8988T (cell line): Measurements from ENCODE around the gene CENPN.

ENCODE experiments used
- DNase-seq: peaks from one replicate; pipeline ENCODE4 v3.0.0; 2011

CENPN gene, protein sequence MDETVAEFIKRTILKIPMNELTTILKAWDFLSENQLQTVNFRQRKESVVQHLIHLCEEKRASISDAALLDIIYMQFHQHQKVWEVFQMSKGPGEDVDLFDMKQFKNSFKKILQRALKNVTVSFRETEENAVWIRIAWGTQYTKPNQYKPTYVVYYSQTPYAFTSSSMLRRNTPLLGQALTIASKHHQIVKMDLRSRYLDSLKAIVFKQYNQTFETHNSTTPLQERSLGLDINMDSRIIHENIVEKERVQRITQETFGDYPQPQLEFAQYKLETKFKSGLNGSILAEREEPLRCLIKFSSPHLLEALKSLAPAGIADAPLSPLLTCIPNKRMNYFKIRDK

DNA sequence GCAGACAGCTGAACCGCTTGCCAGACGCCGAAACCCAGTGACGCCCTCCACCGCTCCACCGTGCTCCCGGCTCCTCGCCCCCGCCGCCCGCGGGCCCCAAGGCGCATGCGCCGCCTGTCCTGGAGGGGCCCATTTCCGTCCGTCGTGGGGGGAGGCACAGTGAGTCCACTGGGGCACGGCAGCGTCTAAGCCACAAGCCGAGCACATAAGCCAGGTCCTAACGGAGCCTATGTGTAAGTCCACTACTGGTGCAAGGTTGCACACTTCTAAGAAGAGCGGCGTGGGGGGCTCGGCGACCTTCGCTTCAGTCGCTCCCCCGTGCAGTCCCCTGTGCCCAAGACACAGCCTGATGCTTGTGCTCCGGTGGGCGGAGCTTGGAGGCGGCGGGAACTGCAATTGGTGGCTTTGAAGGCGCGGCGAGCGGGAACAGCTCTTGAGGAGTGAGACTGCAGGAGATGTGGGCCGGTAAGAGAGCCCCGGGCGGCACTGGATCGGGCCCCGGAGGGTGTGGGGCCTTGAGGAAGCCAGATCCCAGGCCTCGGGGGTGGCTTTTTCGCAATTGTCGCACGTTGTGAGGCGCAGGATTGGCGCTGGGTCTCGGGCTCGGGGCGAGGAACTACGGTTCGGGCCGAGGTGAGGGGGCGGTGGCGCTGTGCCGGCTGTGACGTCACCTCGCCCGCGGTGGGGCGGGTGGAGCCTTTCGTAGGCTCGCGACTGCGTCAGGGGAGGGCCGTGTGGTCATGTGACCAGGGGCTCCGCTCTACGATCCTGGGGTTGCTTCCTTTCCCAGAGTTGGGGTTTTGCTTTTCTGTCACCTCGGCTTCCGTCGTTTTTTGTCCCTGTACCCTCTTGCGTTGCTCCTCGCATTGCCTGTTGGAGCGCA is at the start of gene CENPN, which contains the start of gene CMC2:
Gene CENPN, plus strand, starts transcription at position 402 of the 883 bp plus-strand sequence. CDS start 4,726 bp downstream, outside the sequence.
Gene CMC2, minus strand, starts transcription at position 73 of the 883 bp plus-strand sequence. CDS start 9,491 bp downstream, outside the sequence.
- peak; percentile 84 for DNase-seq

DNA sequence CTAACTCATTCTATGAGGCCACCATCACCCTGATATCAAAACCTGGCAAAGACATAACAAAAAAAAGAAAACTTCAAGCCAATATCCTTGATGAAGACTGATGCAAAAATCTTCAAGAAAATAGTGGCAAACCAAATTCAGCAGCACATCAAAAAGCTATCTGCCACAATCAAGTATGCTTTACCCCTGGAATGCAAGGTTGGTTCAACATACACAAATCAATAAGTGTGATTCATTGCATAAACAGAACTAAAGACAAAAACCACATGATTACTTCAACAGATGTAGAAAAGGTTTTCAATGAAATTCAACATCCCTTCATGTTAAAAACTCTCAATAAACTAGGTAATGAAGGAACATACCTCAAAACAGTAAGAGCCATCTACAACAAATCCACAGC is 48.7 kb upstream of the CENPN start:
- no peak for DNase-seq

DNA sequence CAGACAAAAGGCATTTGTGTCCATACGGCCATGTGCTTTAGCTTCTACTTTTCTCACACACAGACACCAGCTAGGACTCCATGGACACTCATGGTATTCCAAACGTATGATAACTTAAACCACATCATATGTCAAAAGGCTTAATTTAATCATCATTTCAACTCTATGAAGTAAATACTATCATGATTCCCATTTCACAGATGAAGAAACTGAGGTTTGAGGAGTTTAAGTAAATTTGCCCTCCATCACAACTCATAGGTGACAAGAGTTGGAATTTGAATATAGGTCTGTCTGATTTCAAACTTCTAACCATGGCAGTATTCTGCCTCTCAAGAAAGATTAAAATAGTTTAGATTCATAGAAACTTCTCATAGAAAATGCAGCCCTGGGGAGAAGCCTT is 44.1 kb upstream of the CENPN start:
- DNase-seq: no peak

DNA sequence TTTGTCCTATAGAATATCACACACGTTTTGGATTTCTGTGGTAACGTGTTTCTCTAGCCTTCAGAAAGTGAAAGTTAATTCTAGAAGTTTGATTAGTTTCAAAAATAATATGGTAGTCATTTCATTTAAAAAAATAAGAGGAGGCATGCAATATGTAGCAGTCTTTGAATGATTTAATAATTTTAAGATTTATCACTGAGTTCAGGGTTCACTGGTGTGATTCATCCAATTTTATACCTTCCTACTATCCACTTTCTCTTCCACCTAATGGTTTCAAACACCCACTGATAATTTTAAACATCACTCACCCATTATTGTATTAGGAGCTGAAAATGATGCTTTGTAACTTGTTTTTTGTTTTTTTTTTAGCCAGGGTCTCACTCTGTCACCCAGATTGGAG is 42.7 kb upstream of the CENPN start:
- DNase-seq: no peak

DNA sequence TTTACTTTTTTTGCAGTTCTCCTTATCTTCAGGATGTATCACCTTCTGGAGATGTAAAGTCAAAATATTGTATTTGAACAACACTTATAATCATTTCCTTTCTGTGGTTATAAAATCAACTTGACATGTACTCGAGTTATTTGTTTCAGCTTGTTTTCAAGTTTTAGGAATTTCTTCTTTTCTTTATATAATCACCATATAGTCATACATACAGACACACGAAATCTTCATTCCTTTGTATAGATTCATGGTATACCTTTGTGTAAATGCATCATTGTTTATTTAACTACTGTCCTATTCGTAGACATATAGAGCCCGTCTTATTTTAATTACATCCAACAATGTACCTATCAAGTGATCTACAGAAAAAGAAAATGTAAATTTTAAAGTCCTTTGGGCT is 40.4 kb upstream of the CENPN start:
- DNase-seq: no peak

DNA sequence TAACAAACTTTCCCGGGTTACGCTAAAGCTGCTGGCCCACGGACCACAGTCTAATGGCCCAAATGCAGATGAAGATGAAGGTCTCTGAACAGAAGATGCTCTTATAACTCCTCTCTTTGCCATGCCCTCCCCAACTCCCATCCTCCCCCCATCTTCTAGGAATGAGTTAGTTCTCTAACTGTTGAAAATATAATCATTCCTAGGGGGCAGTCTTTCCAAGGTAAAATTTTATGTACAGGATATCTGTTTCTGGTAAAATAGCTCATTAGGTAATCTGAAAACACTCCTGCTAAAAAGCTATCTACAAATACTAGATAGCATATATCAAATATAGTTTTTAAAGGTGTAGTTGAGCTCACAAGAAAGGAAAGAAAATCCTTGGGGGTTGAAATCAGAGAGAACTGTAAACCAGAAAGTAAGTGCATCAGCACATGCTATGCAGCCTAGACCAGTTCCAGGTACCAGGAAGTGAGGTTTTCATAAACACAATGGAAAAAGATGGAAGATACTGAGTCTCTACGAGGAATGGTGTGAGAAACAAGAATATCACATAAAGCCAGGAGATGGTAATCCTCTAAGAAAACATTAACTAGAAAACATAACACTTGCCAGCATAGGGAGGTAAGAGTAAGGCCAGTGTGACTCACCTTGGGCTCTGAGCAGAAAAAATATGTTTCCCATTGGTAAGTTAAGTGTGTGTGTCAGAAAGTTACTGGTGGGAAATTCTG is 38.5 kb upstream of the CENPN start:
- no peak for DNase-seq

DNA sequence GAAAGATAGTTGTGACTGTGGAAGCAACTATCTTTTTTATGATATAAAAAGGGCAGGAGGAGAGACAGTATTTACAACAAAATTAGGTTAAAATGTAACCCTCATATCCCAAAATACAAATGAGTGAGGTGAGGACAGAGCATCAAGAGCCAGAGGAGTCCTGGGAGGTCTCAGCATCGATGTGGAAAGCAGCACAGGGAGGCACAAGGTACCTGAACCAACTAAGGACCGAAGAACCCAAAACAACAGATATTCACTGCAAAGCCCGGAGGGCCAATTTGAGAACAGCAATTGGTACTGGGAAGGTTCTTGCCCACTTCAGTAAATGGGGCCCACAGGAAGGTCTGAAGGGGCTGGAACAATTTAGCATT is 37.9 kb upstream of the CENPN start:
- DNase-seq: no peak

DNA sequence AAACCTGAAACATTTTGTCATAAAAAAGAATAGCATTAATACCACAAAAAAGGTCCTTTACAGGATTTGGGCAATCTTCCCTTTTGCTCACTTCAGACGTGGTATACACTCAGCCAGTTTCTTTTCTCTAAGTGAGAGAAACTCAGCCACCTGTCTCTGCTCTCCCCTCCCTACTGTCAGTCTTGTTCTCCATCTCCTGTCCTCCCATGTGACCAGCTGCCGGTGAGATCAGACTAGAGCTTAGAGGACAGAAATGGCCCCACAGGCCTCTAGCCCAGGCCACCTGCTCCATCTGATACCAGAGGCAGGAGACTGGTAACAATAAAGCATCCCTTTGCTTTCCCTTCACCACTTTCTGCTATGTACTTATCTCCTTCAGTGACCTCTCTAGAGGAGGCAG is 35.2 kb upstream of the CENPN start:
- no peak for DNase-seq

DNA sequence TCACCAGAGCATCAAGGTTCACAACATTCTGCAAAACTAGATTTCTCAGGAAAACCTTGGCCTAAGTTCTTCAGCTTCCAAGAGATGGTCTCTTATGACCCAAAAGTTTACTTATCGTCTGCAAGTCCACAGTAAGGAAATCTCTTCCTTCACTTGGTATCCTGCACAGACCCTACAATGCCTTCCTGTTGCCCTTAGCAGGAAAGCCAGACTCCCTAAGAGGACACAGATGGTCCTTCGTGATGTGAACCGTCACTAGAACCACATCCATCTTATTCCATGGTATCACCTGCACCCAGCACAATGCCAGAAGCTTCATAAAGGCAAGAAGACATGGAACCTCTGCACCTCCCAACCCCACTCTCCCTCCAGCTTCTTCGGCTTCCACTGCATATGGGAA is 34.4 kb upstream of the CENPN start:
- no peak for DNase-seq

DNA sequence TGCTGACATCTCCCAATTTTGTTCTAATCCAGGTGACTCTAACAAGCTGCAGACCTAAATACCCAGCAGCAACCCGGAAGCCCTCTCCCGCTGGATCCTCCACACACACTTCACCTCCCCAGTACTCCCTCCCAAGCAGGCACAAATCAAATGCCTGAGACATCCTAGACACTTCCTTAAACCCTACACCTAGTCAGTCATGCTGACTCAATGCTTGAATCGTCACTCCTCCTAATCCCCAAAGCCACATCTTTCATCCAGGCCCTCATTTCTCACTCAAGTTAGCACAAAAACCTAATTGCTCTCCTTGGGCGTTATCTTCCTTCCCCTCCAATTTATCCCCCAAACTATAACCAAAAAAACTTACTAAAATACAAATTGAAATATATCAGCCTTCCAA is 33.0 kb upstream of the CENPN start:
- DNase-seq: no peak

DNA sequence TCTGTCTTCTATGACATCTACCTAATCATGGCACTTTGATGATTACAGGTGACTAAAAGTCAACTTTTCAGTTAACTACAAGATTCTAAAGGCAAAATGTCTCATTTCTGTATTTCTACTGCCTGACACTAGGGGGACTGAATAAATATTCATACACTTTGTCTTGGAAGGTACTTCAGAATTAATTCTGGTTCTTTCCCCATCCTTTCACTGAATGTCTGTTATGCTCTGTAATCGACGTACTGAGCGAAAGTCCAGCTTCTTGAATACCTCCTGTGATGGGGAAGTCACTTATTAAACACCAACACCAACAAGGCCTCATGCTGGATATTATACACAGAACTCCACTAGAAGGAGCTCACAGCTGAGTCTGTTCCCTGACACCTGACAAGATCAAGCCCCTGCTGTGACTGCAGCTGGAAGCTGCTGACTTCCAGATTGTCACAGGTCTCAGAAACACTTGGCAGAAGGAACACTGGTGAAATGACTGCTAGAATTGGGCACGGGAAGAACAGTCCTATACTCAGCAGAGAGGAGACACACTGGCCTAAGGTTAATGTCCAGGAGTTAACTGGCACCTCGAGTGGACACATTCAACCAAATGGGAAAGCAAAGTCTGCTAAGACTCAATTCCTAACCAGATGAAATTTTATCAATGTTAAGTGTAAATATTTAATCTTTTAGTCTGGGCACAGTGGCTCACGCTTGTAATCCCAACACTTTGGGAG is 32.2 kb upstream of the CENPN start:
- no peak for DNase-seq

DNA sequence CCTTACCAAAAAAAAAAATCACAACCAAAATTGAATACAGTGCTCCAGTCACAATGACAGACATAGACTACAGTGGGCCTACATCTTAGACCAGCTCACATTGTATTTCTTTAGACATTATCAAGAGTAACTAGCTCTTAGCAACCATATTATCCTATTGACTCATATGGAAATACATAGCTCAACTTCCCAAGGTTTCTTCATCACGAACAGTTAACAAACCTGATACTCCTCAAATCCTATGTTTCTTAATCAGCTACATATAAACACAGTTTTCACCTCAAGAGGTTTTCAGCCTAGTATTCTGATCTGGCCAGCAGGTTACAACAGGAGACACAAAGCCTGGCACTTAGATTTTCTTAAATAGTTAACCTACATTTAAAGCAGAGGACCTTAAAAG is 30.1 kb upstream of the CENPN start:
- DNase-seq: no peak

DNA sequence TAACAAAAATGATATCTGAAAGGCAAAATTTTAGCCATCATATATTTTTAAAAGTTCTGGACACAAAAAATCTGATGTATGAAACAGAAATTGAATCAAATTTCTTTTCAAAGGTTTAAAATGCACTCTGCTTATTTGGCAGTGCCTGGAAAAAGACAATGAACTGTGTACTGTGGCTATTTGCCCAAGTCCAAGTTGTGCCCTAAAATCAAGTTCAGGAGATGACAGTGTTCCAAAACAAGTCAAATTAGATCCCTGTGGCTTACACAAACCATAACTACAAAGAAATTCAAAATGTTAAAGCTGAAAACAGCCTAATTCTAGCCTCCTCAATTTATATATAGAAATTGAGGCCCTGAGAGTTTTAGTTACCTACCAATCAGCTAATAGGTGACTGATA is 25.9 kb upstream of the CENPN start:
- no peak for DNase-seq

DNA sequence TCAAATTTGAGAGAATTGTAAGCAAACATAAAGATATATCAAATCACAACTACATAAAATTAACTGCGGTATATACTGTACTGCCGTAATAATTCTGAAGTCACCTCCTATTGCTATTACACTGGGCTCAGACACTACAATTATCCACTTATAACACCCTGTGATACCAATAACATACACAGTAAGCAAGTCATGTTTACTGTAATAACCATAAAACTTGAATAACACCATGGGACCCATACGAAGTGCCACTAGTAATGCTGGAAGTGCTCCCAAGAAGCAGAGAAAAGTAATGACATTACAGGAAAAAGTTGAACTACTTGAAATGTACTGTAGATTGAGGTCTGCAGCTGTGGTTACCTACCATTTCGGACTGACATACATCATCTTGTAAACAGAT is 24.4 kb upstream of the CENPN start:
- no peak for DNase-seq

DNA sequence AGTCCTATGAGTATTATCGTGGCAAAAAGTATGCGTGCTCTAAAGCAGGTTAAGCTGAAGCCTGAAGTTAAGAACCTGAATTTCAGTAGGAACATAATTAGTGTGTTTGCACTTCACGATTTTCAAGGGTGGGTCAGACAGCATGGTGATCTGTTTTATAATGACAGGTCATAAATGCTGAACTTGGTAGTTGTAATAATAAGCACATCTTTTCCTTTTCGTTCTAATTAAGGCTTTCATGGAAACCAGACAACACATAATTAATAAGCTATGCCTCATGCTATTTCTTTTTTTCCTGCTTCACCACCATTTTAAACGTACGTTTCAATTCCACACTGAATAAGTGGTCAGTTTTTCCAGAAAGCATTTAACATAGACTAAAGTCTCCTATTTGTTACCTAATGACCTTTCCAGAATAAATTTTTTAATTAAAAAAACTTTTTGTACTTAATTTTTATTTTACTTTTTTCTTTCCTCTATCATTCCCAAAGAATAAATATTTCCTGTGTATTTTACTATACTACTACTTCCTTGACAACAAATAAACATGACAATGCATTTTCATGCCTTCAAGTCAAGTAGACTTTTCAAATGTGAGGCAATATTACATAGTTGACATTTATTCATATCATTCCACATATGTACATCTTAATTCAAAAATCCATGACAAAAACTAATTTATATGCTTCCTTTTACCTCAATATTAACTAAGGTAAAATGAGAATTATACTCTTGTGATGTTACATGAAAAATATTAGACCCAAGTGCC is 22.7 kb upstream of the CENPN start:
- DNase-seq: no peak

DNA sequence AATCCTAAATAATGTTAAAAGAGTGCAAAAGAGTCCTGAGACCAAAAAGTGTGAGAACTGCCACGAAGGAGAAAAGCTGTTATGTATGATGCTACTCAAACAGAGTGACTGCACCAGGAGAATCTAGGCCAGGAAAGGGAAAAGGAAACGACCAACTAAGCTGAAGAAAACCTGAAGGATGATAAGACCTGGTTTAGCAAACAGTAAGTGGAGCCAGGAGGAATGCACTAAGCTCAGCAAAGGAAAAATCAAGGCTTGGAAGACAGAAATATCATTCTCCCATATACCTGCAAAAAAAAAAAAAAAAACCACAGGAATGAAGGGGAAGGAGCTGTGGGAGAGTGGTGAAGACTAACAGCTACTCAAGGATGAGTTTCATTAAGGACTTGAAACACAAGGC is 21.4 kb upstream of the CENPN start:
- DNase-seq: no peak

DNA sequence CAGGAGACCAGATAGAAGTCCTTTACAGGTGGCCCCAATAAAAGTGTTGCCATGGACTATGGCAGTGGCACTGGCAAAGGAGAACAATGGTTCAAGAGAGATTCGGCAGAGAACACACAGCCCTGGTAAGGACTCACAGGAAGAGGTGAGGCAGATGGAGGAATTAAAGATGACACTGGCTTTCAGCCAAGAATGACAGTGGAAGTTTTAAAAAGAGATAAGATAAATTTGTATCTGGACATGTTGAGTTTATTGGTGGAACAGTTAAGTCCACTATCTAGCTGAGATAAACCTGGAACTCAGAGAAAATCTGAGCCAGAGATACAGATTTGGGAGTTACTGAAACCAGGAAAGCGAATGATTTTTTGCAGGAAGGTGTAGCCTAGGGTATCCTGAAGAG is 20.5 kb upstream of the CENPN start:
- no peak for DNase-seq

DNA sequence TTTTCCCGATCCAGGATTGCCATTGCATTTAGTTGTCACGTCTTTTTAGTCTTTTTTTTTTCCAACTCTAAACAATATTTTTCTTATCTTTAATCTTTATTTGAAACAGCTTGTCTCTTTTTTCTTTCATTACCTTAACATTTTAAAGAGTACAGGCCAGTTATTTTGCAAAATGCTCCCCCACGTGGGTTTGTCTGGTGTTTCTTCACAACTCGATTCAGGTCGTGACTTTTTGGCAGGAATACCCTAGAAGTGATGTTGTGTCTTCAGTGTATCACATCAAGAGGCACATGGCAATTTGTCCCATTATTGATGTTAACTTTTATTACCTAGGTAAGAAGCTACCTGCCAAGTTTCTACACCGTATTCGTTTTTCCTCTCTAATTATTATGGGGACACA is 18.3 kb upstream of the CENPN start:
- DNase-seq: no peak

DNA sequence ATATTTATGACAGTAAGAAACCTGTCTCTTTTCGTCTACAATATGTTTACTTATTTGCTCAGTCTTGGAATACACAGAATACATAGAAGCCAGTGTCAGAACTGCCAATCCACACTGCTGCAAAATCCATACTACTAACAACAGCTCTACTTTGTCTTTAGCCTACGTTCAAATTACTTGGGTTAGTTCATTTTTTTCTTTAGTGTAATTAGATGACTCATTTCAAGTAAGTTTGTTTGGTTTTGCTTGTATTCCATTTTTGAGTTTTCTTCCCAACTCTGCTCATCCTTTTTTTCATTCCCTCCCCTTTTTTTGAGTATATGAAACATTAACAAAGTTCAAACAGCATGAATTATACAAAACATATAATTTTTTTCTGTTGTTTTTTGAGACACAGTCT is 17.2 kb upstream of the CENPN start:
- DNase-seq: no peak

DNA sequence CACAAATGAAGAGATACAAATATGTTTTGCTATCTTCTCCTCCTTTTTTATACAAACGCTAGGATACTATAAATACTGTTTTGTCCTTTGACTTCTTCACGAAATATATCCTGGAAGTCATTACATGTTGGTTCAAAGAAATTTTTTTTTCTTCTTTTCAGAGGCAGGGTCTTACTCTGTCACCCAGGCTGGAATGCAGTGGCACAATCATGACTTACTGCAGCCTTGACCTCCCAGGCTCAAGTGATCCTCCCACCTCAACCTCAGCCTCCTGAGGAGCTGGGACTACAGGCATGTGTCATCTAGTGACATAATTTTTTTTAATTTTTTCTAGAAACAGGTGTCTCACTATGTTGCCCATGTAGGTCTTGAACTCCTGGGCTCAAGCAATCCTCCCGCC is 16.4 kb upstream of the CENPN start:
- DNase-seq: no peak

DNA sequence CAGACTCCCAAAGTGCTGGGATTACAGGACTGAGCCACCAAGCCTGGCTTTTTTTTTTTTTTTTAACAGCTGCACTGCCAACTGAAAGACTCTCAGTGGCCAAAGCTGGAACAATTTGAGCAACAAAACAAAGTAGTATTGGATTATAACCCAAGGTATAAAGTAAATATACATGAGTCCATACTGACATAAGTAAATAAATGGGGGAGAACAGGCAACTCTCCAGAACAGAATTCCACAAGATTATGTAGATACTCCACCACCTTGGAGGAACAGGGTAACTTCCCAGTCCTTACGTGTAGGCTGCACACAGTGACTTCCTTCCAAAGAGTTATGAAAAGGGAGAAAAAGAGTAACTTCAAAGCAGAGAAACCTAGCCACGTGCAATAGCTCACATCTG is 16.0 kb upstream of the CENPN start:
- DNase-seq: no peak

DNA sequence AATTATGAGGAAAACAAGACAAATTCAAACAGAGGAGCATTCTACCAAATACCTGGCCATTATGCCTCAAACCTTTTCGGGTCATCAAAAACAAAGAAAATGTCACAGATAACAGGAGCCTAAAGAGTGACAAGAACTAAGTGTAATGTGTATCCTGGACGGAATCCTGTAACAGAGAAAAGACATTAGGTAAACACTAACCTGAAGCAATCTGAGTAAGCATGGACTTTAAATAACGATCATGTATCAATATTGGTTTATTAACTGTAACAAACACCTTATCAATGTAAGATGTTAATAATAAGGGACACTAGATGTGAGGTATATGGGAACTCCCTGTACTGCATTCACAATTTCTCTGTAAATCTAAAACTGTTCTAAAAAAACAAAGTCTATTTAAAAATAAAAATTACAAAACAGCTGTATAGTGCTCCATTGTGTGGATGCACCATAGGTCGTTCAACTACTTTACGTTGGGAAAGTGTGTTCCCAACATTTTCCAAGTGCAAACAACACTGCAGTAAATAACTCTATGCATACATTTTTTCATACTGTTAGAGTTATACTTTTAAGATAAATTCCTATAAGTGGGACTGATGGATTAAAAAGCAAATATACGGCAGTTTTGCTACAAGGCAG is 15.1 kb upstream of the CENPN start:
- no peak for DNase-seq
